HEK293 (cell line): ENCODE results near the gene ANKFN1.

Experiments used
- CTCF ChIA-PET: fragments of 350-600 bp; formaldehyde crosslinking; extraction: SDS; loops from one replicate; lab custom pipeline; 2021; ENCODE audit warnings: antibody characterized with exemption; lab: Yijun Ruan, JAX
- POLR2A ChIA-PET: fragments of 300-600 bp; formaldehyde crosslinking; extraction: SDS; loops from one replicate; lab custom pipeline; 2020; ENCODE audit warnings: antibody characterized with exemption, inconsistent platforms; lab: Yijun Ruan, JAX
- H3K27ac ChIP-seq: fragments of 200-500 bp; sonication (Bioruptor generic); 2 replicates; pipeline ENCODE4 v1.5.1; 2014; ENCODE audit warnings: low read depth, low read length, control low read depth, inconsistent platforms; ENCODE audit errors: extremely low read depth
- H3K36me3 ChIP-seq, 2 experiments: fragments of 200-500 bp in 1 of 2; sonication (Bioruptor generic) in 1 of 2; 1 replicate in 1 of 2; 2 replicates in 1 of 2; pipeline ENCODE4 v1.5.1; 2014 to 2017; ENCODE audit warnings: inconsistent platforms in 2 of 2, low read length in 2 of 2; ENCODE audit not compliant: control insufficient read depth in 2 of 2, insufficient read depth in 1 of 2
- H3K4me1 ChIP-seq: fragments of 200-500 bp; sonication (Bioruptor generic); 2 replicates; pipeline ENCODE4 v1.5.1; 2014; ENCODE audit warnings: mild to moderate bottlenecking, low read length, inconsistent platforms; ENCODE audit not compliant: control insufficient read depth, insufficient read depth
- H3K4me3 ChIP-seq: 2 replicates; pipeline ENCODE4 v1.5.1; 2011; ENCODE audit warnings: low read depth, mild to moderate bottlenecking, control low read depth, low read length, moderate library complexity
- H3K9me3 ChIP-seq: fragments of 200-500 bp; sonication (Bioruptor generic); 2 replicates; pipeline ENCODE4 v1.5.1; 2014; ENCODE audit warnings: low read depth, low read length, inconsistent platforms; ENCODE audit not compliant: control insufficient read depth, insufficient read depth
- HIC1 ChIP-seq: fragments of 450-650 bp; formaldehyde crosslinking; IDR thresholded peaks from 2 replicates; pipeline ENCODE4 v1.5.1; 2016; ENCODE audit warnings: missing biosample characterization, missing genetic modification characterization
- KLF1 ChIP-seq: fragments of 450-650 bp; formaldehyde crosslinking; IDR thresholded peaks from 2 replicates; pipeline ENCODE4 v1.5.1; 2016; ENCODE audit warnings: missing biosample characterization, missing genetic modification characterization
- PRDM2 ChIP-seq: fragments of 450-650 bp; formaldehyde crosslinking; IDR thresholded peaks from 2 replicates; pipeline ENCODE4 v1.5.1; 2016; ENCODE audit warnings: missing biosample characterization, missing genetic modification characterization, borderline replicate concordance
- PRDM6 ChIP-seq: fragments of 450-650 bp; formaldehyde crosslinking; IDR thresholded peaks from 2 replicates; pipeline ENCODE4 v1.5.1; 2017; ENCODE audit warnings: missing biosample characterization, missing genetic modification characterization
- SP2 ChIP-seq: fragments of 450-650 bp; formaldehyde crosslinking; IDR thresholded peaks from 2 replicates; pipeline ENCODE4 v1.5.1; 2016; ENCODE audit warnings: missing biosample characterization, missing genetic modification characterization
- ZBTB20 ChIP-seq: fragments of 450-650 bp; formaldehyde crosslinking; IDR thresholded peaks from 2 replicates; pipeline ENCODE4 v1.5.1; 2016; ENCODE audit warnings: missing biosample characterization, missing genetic modification characterization
- ZNF24 ChIP-seq: fragments of 450-650 bp; formaldehyde crosslinking; IDR thresholded peaks from 2 replicates; pipeline ENCODE4 v1.5.1; 2016; ENCODE audit warnings: missing biosample characterization, missing genetic modification characterization
- ZNF473 ChIP-seq: fragments of 450-650 bp; formaldehyde crosslinking; IDR thresholded peaks from 2 replicates; pipeline ENCODE4 v1.5.1; 2017; ENCODE audit warnings: missing biosample characterization, missing genetic modification characterization
- ZNF514 ChIP-seq: fragments of 450-650 bp; formaldehyde crosslinking; IDR thresholded peaks from 2 replicates; pipeline ENCODE4 v1.5.1; 2016; ENCODE audit warnings: missing biosample characterization, missing genetic modification characterization
- ZNF521 ChIP-seq: fragments of 450-650 bp; formaldehyde crosslinking; IDR thresholded peaks from 2 replicates; pipeline ENCODE4 v1.5.1; 2017; ENCODE audit warnings: missing biosample characterization, mild to moderate bottlenecking, missing genetic modification characterization
- ZNF544 ChIP-seq: fragments of 450-650 bp; formaldehyde crosslinking; IDR thresholded peaks from 2 replicates; pipeline ENCODE4 v1.5.0; 2017; ENCODE audit warnings: missing biosample characterization, missing genetic modification characterization
- ZNF610 ChIP-seq: fragments of 450-650 bp; formaldehyde crosslinking; IDR thresholded peaks from 2 replicates; pipeline ENCODE4 v1.5.1; 2016; ENCODE audit warnings: missing biosample characterization, missing genetic modification characterization, borderline replicate concordance
- ZNF654 ChIP-seq: fragments of 450-650 bp; formaldehyde crosslinking; IDR thresholded peaks from 2 replicates; pipeline ENCODE4 v1.5.1; 2016; ENCODE audit warnings: low read depth, missing biosample characterization, missing genetic modification characterization
- ZNF658 ChIP-seq: fragments of 450-650 bp; formaldehyde crosslinking; IDR thresholded peaks from 2 replicates; pipeline ENCODE4; 2016; ENCODE audit warnings: missing biosample characterization, missing genetic modification characterization
- ZNF768 ChIP-seq: fragments of 450-650 bp; formaldehyde crosslinking; IDR thresholded peaks from 2 replicates; pipeline ENCODE4 v1.5.1; 2018; ENCODE audit warnings: missing biosample characterization, mild to moderate bottlenecking, missing genetic modification characterization
- TF ChIP-seq, protein P1 (sequence below): fragments of 450-650 bp; formaldehyde crosslinking; IDR thresholded peaks from 2 replicates; pipeline ENCODE4 v1.5.1; 2016; ENCODE audit warnings: missing biosample characterization, missing genetic modification characterization
- TF ChIP-seq, protein P2 (sequence below): sonication (generic); formaldehyde crosslinking; IDR thresholded peaks from 2 replicates; pipeline ENCODE4 v1.8.1; 2022; ENCODE audit warnings: mild to moderate bottlenecking, moderate library complexity, missing genetic modification reagents

Gene ANKFN1

GRCh38 chr17:56125830-56126819, 27.1 kb upstream of the ANKFN1 start:
- Histone ChIP-seq H3K27ac (no peak overlapping the region), H3K4me1 (no peaks in the 10 kb centered on the region; the same call in 1 of the 2 replicates), H3K4me3 (no peak overlapping the region), H3K36me3 (no peaks in the 10 kb centered on the region), H3K9me3 (no peaks in the 10 kb centered on the region)
- ChIA-PET CTCF (interaction anchor here (0.6 to 2.3 kb wide), 15 partner anchors 9 to 611 kb away, joined by 3 to 11 read pairs (median 4); no protein-coding TSS in a partner anchor), POLR2A (no interaction called here)
- TF ChIP-seq ZNF654 (tag by site-specific recombination) (peak; percentile 11; the same call in 1 of the 2 replicates), ZNF24 (no peak)

DNA sequence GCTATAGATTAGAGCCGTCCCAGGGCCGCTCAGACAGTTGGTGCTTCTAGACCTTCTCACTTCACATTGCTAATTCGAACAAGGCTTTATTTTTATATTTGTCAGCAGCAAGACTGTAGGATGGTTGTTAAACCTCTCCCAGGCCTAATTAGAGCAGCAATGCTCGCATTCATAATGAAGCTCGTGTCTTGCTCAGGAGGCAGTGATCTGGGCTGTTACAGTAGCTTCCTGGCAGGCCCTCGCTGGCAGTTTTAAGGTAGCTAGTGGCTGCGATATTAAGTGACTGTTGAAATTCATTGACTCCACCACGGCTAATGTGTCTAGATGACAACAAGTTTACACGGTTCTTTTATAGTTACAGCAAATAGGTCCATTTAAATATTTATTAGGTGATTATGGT, 23.2 kb upstream of the ANKFN1 start:
- H3K4me1 ChIP-seq: no peaks in the 10 kb centered on the region; the same call in 1 of the 2 replicates
- H3K27ac ChIP-seq: no peak overlapping the region
- CTCF ChIA-PET: interaction anchor here (0.5 kb wide), 2 partner anchors 8 to 587 kb away, joined by 3 to 4 read pairs; no protein-coding TSS in a partner anchor
- POLR2A ChIA-PET: no interaction called here
- H3K9me3 ChIP-seq: no peaks in the 10 kb centered on the region
- no peaks in the 10 kb centered on the region for H3K36me3 ChIP-seq
- no peak overlapping the region for H3K4me3 ChIP-seq
- no peak for TF ChIP-seq SP2 (tag by site-specific recombination)
- TF ChIP-seq ZNF521 (tag by site-specific recombination): no peak
- TF ChIP-seq ZNF610 (tag by site-specific recombination): no peak
- no peak for TF ChIP-seq ZNF514 (tag by site-specific recombination)
- TF ChIP-seq ZNF473: no peak
- no peak for TF ChIP-seq KLF1
- no peak for TF ChIP-seq PRDM2
- no peak for TF ChIP-seq HIC1 (tag by site-specific recombination)
- TF ChIP-seq, protein P1, sequence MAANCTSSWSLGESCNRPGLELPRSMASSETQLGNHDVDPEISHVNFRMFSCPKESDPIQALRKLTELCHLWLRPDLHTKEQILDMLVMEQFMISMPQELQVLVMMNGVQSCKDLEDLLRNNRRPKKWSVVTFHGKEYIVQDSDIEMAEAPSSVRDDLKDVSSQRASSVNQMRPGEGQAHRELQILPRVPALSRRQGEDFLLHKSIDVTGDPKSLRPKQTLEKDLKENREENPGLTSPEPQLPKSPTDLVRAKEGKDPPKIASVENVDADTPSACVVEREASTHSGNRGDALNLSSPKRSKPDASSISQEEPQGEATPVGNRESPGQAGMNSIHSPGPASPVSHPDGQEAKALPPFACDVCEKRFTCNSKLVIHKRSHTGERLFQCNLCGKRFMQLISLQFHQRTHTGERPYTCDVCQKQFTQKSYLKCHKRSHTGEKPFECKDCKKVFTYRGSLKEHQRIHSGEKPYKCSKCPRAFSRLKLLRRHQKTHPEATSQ: no peak
- no peak for TF ChIP-seq ZNF768 (tag by site-specific recombination)
- TF ChIP-seq ZNF544 (tag by site-specific recombination): no peak
- TF ChIP-seq PRDM6 (tag by site-specific recombination): no peak
- TF ChIP-seq ZNF654 (tag by site-specific recombination): no peak
- TF ChIP-seq ZNF658 (tag by site-specific recombination): no peak
- TF ChIP-seq ZBTB20 (tag by site-specific recombination): no peak
- TF ChIP-seq, protein P2, sequence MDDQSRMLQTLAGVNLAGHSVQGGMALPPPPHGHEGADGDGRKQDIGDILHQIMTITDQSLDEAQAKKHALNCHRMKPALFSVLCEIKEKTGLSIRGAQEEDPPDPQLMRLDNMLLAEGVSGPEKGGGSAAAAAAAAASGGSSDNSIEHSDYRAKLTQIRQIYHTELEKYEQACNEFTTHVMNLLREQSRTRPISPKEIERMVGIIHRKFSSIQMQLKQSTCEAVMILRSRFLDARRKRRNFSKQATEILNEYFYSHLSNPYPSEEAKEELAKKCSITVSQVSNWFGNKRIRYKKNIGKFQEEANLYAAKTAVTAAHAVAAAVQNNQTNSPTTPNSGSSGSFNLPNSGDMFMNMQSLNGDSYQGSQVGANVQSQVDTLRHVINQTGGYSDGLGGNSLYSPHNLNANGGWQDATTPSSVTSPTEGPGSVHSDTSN (CRISPR knock-in tag): no peak
